BJ (cell line): ENCODE measurements around the gene DLGAP1. TPM values are rescaled to one million over a fixed set of nuclear protein-coding genes. Genes with fewer than 3 reads are reported as not detected.

Experiments
- CTCF ChIA-PET: fragments of 350-600 bp; formaldehyde crosslinking; extraction: SDS; loops from one replicate; lab custom pipeline; 2021; ENCODE audit warnings: antibody characterized with exemption, inconsistent platforms; lab: Yijun Ruan, JAX
- POLR2A ChIA-PET: fragments of 300-600 bp; sonication (Branson Sonifier 250); formaldehyde crosslinking; extraction: SDS; loops from one replicate; lab custom pipeline; 2021; ENCODE audit warnings: antibody characterized with exemption; lab: Charles Lee
- DNase-seq: peaks from one replicate; pipeline ENCODE4 v3.0.0-alpha.2; 2011; ENCODE audit warnings: low read depth
- H3K27me3 ChIP-seq: 2 replicates; pipeline ENCODE4 v1.6.0; 2011; ENCODE audit warnings: low read length; ENCODE audit not compliant: control insufficient read depth, insufficient read depth
- H3K36me3 ChIP-seq: 2 replicates; pipeline ENCODE4 v1.5.1; 2011; ENCODE audit warnings: low read length; ENCODE audit not compliant: control insufficient read depth, insufficient read depth
- H3K4me3 ChIP-seq: 2 replicates; pipeline ENCODE4 v1.5.1; 2011; ENCODE audit warnings: low read depth, mild to moderate bottlenecking, control low read depth, low read length
- CTCF ChIP-seq: IDR thresholded peaks from 2 replicates; pipeline ENCODE4 v1.5.1; 2011; ENCODE audit warnings: low read depth, mild to moderate bottlenecking, control low read depth, inconsistent platforms, low read length, moderate library complexity; ENCODE audit not compliant: insufficient read depth
- polyA plus RNA-seq: library from polyadenylated mRNA; depleted of rRNA; stranded (reverse); fragments of >200 nt; gene quantifications from 2 replicates; pipeline ENCODE4 v1.2.3, GENCODE V29; 2011

Gene DLGAP1
- polyA plus RNA-seq, 1 experiment: 0.02 TPM

GRCh38 chr18:3513481-3513880 lies 941.6 kb downstream of the DLGAP1 start:
- ChIA-PET CTCF (interaction anchor here (1.2 kb wide), 1 partner anchor 14 kb away, joined by 6 read pairs; no protein-coding TSS in a partner anchor), POLR2A (no interaction called here)
- TF ChIP-seq CTCF: no peak
- Histone ChIP-seq H3K27me3 (no peaks in the 10 kb centered on the region), H3K4me3 (no peak overlapping the region), H3K36me3 (no peaks in the 10 kb centered on the region)
- DNase-seq: no peak

GRCh38 chr18:3511980-3512379 lies 943.1 kb downstream of the DLGAP1 start:
- Histone ChIP-seq H3K27me3 (no peaks in the 10 kb centered on the region), H3K4me3 (no peak overlapping the region), H3K36me3 (no peaks in the 10 kb centered on the region)
- peak; percentile 55 for DNase-seq
- POLR2A ChIA-PET: no interaction called here
- no peak for TF ChIP-seq CTCF
- CTCF ChIA-PET: interaction anchor here (1.2 kb wide), 1 partner anchor 13 kb away, joined by 6 read pairs; no protein-coding TSS in a partner anchor

- CTCF ChIA-PET: no interaction called here
Measured at GRCh38 chr18:3510896-3511295, 944.2 kb downstream of the DLGAP1 start.

GRCh38 chr18:3510024-3510423 lies 945.1 kb downstream of the DLGAP1 start:
- H3K4me3 ChIP-seq: no peak overlapping the region
- no peaks in the 10 kb centered on the region for H3K36me3 ChIP-seq
- ChIA-PET POLR2A (no interaction called here), CTCF (no interaction called here)
- TF ChIP-seq CTCF: no peak
- no peaks in the 10 kb centered on the region for H3K27me3 ChIP-seq
- no peak for DNase-seq

More at GRCh38 chr18:3510896-3511295, 944.2 kb downstream of the DLGAP1 start:
- POLR2A ChIA-PET: interaction anchor here (0.6 kb wide), 1 partner anchor 45 kb away, joined by 3 read pairs; no protein-coding TSS in a partner anchor
- H3K27me3 ChIP-seq: no peaks in the 10 kb centered on the region
- TF ChIP-seq CTCF: no peak
- no peak overlapping the region for H3K4me3 ChIP-seq
- no peak for DNase-seq
- H3K36me3 ChIP-seq: no peaks in the 10 kb centered on the region

- DNase-seq: no peak
- no peaks in the 10 kb centered on the region for H3K36me3 ChIP-seq
- CTCF ChIA-PET: interaction anchor here (1.5 to 1.7 kb wide), 2 partner anchors 10 to 12 kb away, joined by 3 to 4 read pairs; no protein-coding TSS in a partner anchor
- H3K27me3 ChIP-seq: no peaks in the 10 kb centered on the region
- no peak overlapping the region for H3K4me3 ChIP-seq
- POLR2A ChIA-PET: no interaction called here
- no peak for TF ChIP-seq CTCF
Measured at GRCh38 chr18:3508576-3509549, 946.2 kb downstream of the DLGAP1 start.
